Body of pancreas (tissue), 4 donors: ENCODE measurements around the gene PSD2.

Experiments used
- CTCF ChIP-seq, 7 experiments: fragments of 450-650 bp in 4 of 7; fragments of 200-600 bp in 3 of 7; sonication (generic) in 3 of 7; IDR thresholded peaks; one replicate each; pipeline ENCODE4 v1.5.1; 2016 to 2019; ENCODE audit warnings: antibody characterized with exemption in 7 of 7
- POLR2A ChIP-seq, 3 donors: fragments of 450-650 bp; IDR thresholded peaks; one replicate each; pipeline ENCODE4 v1.6.1; 2016; ENCODE audit warnings: antibody characterized with exemption in 3 of 3, mild to moderate bottlenecking in 2 of 3

- TF ChIP-seq CTCF (IDR thresholded peaks at IDR 0.05) = no peak
- TF ChIP-seq POLR2A (IDR thresholded peaks at IDR 0.05) = no peak
Observed at GRCh38 chr5:139852696-139853095, 57.1 kb downstream of the PSD2 start.
